ENCODE data around the gene MED17. TPM values are rescaled to one million over a fixed set of nuclear protein-coding genes. Genes with fewer than 3 reads are reported as not detected.

MED17 gene
- polyA plus RNA-seq, 1 donor = 33.7 TPM

GRCh38 chr11:93807980-93808379 is 23.9 kb downstream of the MED17 start:
- WGBS (ENCODE audit: insufficient coverage, low lambda C conversion rate) = no CpG with 5 or more reads among the region's 3 CpGs
- Histone ChIP-seq H3K4me3 (ENCODE audit: low read length) (no peak overlapping the region), H3K36me3 (ENCODE audit: control insufficient read depth, insufficient read depth, low read length) (peaks cover 63% of the 10 kb centered on the region), H3K27me3 (ENCODE audit: control insufficient read depth, insufficient read depth, low read length) (no peaks in the 10 kb centered on the region), H3K27ac (ENCODE audit: low read length) (no peak overlapping the region), H3K9me3 (ENCODE audit: control insufficient read depth, low read depth, low read length) (no peaks in the 10 kb centered on the region), H3K4me1 (ENCODE audit: control insufficient read depth, insufficient read depth, low read length) (no peaks in the 10 kb centered on the region)
- DNase-seq = no peak

- Histone ChIP-seq H3K27ac (ENCODE audit: low read length) (no peak overlapping the region), H3K4me1 (ENCODE audit: control insufficient read depth, insufficient read depth, low read length) (no peaks in the 10 kb centered on the region), H3K27me3 (ENCODE audit: control insufficient read depth, insufficient read depth, low read length) (no peaks in the 10 kb centered on the region), H3K9me3 (ENCODE audit: control insufficient read depth, low read depth, low read length) (no peaks in the 10 kb centered on the region), H3K4me3 (ENCODE audit: low read length) (no peak overlapping the region), H3K36me3 (ENCODE audit: control insufficient read depth, insufficient read depth, low read length) (peaks cover 49% of the 10 kb centered on the region)
- no CpG with 5 or more reads among the region's 5 CpGs for WGBS (ENCODE audit: insufficient coverage, low lambda C conversion rate)
- no peak for DNase-seq
Measured at GRCh38 chr11:93813974-93814373, 29.9 kb downstream of the MED17 start.

- DNase-seq = no peak
- Histone ChIP-seq H3K4me1 (ENCODE audit: control insufficient read depth, insufficient read depth, low read length) (peaks cover 7% of the 10 kb centered on the region), H3K27me3 (ENCODE audit: control insufficient read depth, insufficient read depth, low read length) (no peaks in the 10 kb centered on the region), H3K27ac (ENCODE audit: low read length) (no peak overlapping the region), H3K9me3 (ENCODE audit: control insufficient read depth, low read depth, low read length) (no peaks in the 10 kb centered on the region), H3K36me3 (ENCODE audit: control insufficient read depth, insufficient read depth, low read length) (peaks cover 41% of the 10 kb centered on the region), H3K4me3 (ENCODE audit: low read length) (no peak overlapping the region)
- WGBS (ENCODE audit: insufficient coverage, low lambda C conversion rate) = 82% methylated on average over 2 of the region's 6 CpGs
Measured at GRCh38 chr11:93814966-93815633, 31.0 kb downstream of the MED17 start.

GRCh38 chr11:93817426-93818348 is 33.6 kb downstream of the MED17 start:
- WGBS (ENCODE audit: insufficient coverage, low lambda C conversion rate) = no CpG with 5 or more reads among the region's 4 CpGs

GRCh38 chr11:93819966-93820695 is 36.0 kb downstream of the MED17 start:
- 25% methylated on average over 1 of the region's 8 CpGs for WGBS (ENCODE audit: insufficient coverage, low lambda C conversion rate)
- Histone ChIP-seq H3K27ac (ENCODE audit: low read length) (no peak overlapping the region), H3K9me3 (ENCODE audit: control insufficient read depth, low read depth, low read length) (no peaks in the 10 kb centered on the region), H3K4me1 (ENCODE audit: control insufficient read depth, insufficient read depth, low read length) (peaks cover 26% of the 10 kb centered on the region), H3K27me3 (ENCODE audit: control insufficient read depth, insufficient read depth, low read length) (no peaks in the 10 kb centered on the region), H3K36me3 (ENCODE audit: control insufficient read depth, insufficient read depth, low read length) (peaks cover 8% of the 10 kb centered on the region), H3K4me3 (ENCODE audit: low read length) (no peak overlapping the region)
- DNase-seq = no peak

More at GRCh38 chr11:93817426-93818348, 33.6 kb downstream of the MED17 start:
- Histone ChIP-seq H3K4me3 (ENCODE audit: low read length) (no peak overlapping the region), H3K9me3 (ENCODE audit: control insufficient read depth, low read depth, low read length) (no peaks in the 10 kb centered on the region), H3K4me1 (ENCODE audit: control insufficient read depth, insufficient read depth, low read length) (peaks cover 26% of the 10 kb centered on the region), H3K36me3 (ENCODE audit: control insufficient read depth, insufficient read depth, low read length) (peaks cover 24% of the 10 kb centered on the region), H3K27me3 (ENCODE audit: control insufficient read depth, insufficient read depth, low read length) (no peaks in the 10 kb centered on the region), H3K27ac (ENCODE audit: low read length) (no peak overlapping the region)
- no peak for DNase-seq

- Histone ChIP-seq H3K36me3 (ENCODE audit: control insufficient read depth, insufficient read depth, low read length) (peaks cover 3% of the 10 kb centered on the region), H3K27me3 (ENCODE audit: control insufficient read depth, insufficient read depth, low read length) (no peaks in the 10 kb centered on the region), H3K4me1 (ENCODE audit: control insufficient read depth, insufficient read depth, low read length) (peaks cover 26% of the 10 kb centered on the region), H3K9me3 (ENCODE audit: control insufficient read depth, low read depth, low read length) (no peaks in the 10 kb centered on the region), H3K27ac (ENCODE audit: low read length) (peak overlapping the region; percentile 70), H3K4me3 (ENCODE audit: low read length) (no peak overlapping the region)
- no peak for DNase-seq
- WGBS (ENCODE audit: insufficient coverage, low lambda C conversion rate) = no CpG with 5 or more reads among the region's 14 CpGs
Measured at GRCh38 chr11:93820847-93821246, 36.8 kb downstream of the MED17 start.

- no peaks in the 10 kb centered on the region for H3K27me3 ChIP-seq (ENCODE audit: control insufficient read depth, insufficient read depth, low read length)
- DNase-seq = peak; percentile 68 to 90
- H3K4me1 ChIP-seq (ENCODE audit: control insufficient read depth, insufficient read depth, low read length) = peaks cover 26% of the 10 kb centered on the region
- H3K36me3 ChIP-seq (ENCODE audit: control insufficient read depth, insufficient read depth, low read length) = peaks cover 3% of the 10 kb centered on the region
- no CpG with 5 or more reads among the region's 2 CpGs for WGBS (ENCODE audit: insufficient coverage, low lambda C conversion rate)
- no peaks in the 10 kb centered on the region for H3K9me3 ChIP-seq (ENCODE audit: control insufficient read depth, low read depth, low read length)
- H3K27ac ChIP-seq (ENCODE audit: low read length) = peak overlapping the region; percentile 70
- H3K4me3 ChIP-seq (ENCODE audit: low read length) = no peak overlapping the region
Measured at GRCh38 chr11:93821617-93822016, 37.5 kb downstream of the MED17 start.

- Histone ChIP-seq H3K4me3 (ENCODE audit: low read length) (no peak overlapping the region), H3K9me3 (ENCODE audit: control insufficient read depth, low read depth, low read length) (no peaks in the 10 kb centered on the region), H3K36me3 (ENCODE audit: control insufficient read depth, insufficient read depth, low read length) (no peaks in the 10 kb centered on the region), H3K4me1 (ENCODE audit: control insufficient read depth, insufficient read depth, low read length) (peaks cover 26% of the 10 kb centered on the region), H3K27ac (ENCODE audit: low read length) (no peak overlapping the region), H3K27me3 (ENCODE audit: control insufficient read depth, insufficient read depth, low read length) (no peaks in the 10 kb centered on the region)
- WGBS (ENCODE audit: insufficient coverage, low lambda C conversion rate) = 100% methylated on average over 1 of the region's 5 CpGs
- DNase-seq = no peak
Measured at GRCh38 chr11:93822359-93822758, 38.3 kb downstream of the MED17 start.

- Histone ChIP-seq H3K27ac (ENCODE audit: low read length) (no peak overlapping the region), H3K9me3 (ENCODE audit: control insufficient read depth, low read depth, low read length) (no peaks in the 10 kb centered on the region), H3K36me3 (ENCODE audit: control insufficient read depth, insufficient read depth, low read length) (no peaks in the 10 kb centered on the region), H3K4me1 (ENCODE audit: control insufficient read depth, insufficient read depth, low read length) (peaks cover 26% of the 10 kb centered on the region), H3K27me3 (ENCODE audit: control insufficient read depth, insufficient read depth, low read length) (no peaks in the 10 kb centered on the region), H3K4me3 (ENCODE audit: low read length) (no peak overlapping the region)
- 100% methylated on average over 3 of the region's 4 CpGs for WGBS (ENCODE audit: insufficient coverage, low lambda C conversion rate)
- DNase-seq = no peak
Measured at GRCh38 chr11:93823210-93823609, 39.1 kb downstream of the MED17 start.

GRCh38 chr11:93827363-93827762 is 43.3 kb downstream of the MED17 start:
- H3K4me1 ChIP-seq (ENCODE audit: control insufficient read depth, insufficient read depth, low read length) = peaks cover 8% of the 10 kb centered on the region
- no peak overlapping the region for H3K27ac ChIP-seq (ENCODE audit: low read length)
- 100% methylated on average over 1 of the region's 1 CpG for WGBS (ENCODE audit: insufficient coverage, low lambda C conversion rate)
- H3K36me3 ChIP-seq (ENCODE audit: control insufficient read depth, insufficient read depth, low read length) = no peaks in the 10 kb centered on the region
- no peak overlapping the region for H3K4me3 ChIP-seq (ENCODE audit: low read length)
- no peaks in the 10 kb centered on the region for H3K27me3 ChIP-seq (ENCODE audit: control insufficient read depth, insufficient read depth, low read length)
- no peaks in the 10 kb centered on the region for H3K9me3 ChIP-seq (ENCODE audit: control insufficient read depth, low read depth, low read length)
- DNase-seq = no peak
